Heart left ventricle (tissue), 16 donors: ENCODE results near the gene LOXL4. TPM values are rescaled to one million over a fixed set of nuclear protein-coding genes. Genes with fewer than 3 reads are reported as not detected.
"Not testable (repeated sequence)": the region's sequence is repeated elsewhere in the genome, so short reads cannot be mapped to it uniquely, and the experiment has no call there.

ENCODE experiments used
- ATAC-seq, 4 donors: fragments of 200-7000 bp; cut with Tn5 transposase; one replicate each; pipeline ENCODE4 v1.9.1; 2020 to 2022; ENCODE audit warnings: moderate library complexity in 4 of 4, mild to moderate bottlenecking in 3 of 4, moderate number of reproducible peaks in 1 of 4
- DNase-seq, 5 donors: peaks; one replicate each; pipeline ENCODE4 v3.0.0-alpha.2; 2020
- H3K27ac ChIP-seq, 12 donors: fragments of 200-600 bp; sonication (generic) in 4 of 12; one replicate each; pipeline versions ENCODE4 v1.5.0 to v1.8.0; 2016 to 2022; ENCODE audit warnings: mild to moderate bottlenecking in 2 of 12
- H3K27me3 ChIP-seq, 9 donors: fragments of 200-600 bp; sonication (generic) in 2 of 9; one replicate each; pipeline versions ENCODE4 v1.5.1 to v1.8.0; 2016 to 2022; ENCODE audit warnings: mild to moderate bottlenecking in 3 of 9
- H3K36me3 ChIP-seq, 9 donors: fragments of 200-600 bp; sonication (generic) in 2 of 9; one replicate each; pipeline versions ENCODE4 v1.5.0 to v1.8.0; 2018 to 2022; ENCODE audit warnings: mild to moderate bottlenecking in 2 of 9
- H3K4me1 ChIP-seq, 12 donors: fragments of 200-600 bp; sonication (generic) in 4 of 12; one replicate each; pipeline versions ENCODE4 v1.5.0 to v1.8.0; 2016 to 2022; ENCODE audit warnings: mild to moderate bottlenecking in 3 of 12
- H3K4me3 ChIP-seq, 12 donors: fragments of 200-600 bp; sonication (generic) in 4 of 12; one replicate each; pipeline versions ENCODE4 v1.5.0 to v1.8.0; 2017 to 2022; ENCODE audit warnings: mild to moderate bottlenecking in 9 of 12, moderate library complexity in 4 of 12
- H3K9me3 ChIP-seq, 12 donors: fragments of 200-600 bp; sonication (generic) in 4 of 12; one replicate each; pipeline versions ENCODE4 v1.5.0 to v1.8.0; 2016 to 2022; ENCODE audit warnings: mild to moderate bottlenecking in 1 of 12
- POLR2A ChIP-seq, 2 donors: fragments of 450-650 bp; IDR thresholded peaks; one replicate each; pipeline ENCODE4 v1.6.1; 2017; ENCODE audit warnings: antibody characterized with exemption in 2 of 2, mild to moderate bottlenecking in 2 of 2, moderate library complexity in 2 of 2
- WGBS, 4 donors: extraction: QIAGEN DNeasy Blood & Tissue Kit in 2 of 4; methylation state at CpG; one replicate each; pipeline versions ENCODE4 v1.1.5 to v1.1.7; 2013 to 2018; 5-methylcytosine and 5-hydroxymethylcytosine counted together
- intact Hi-C, 10 donors: fragments of 100-400 bp; cut with DNase I; formaldehyde crosslinking; loops; one replicate each; pipeline versions ENCODE4 v1.11.1 to v1.14.2; 2022
- polyA plus RNA-seq, 2 donors: library from polyadenylated mRNA; stranded (reverse); fragments of 200-250 nt; gene quantifications; one replicate each; pipeline ENCODE4 v1.2.3, GENCODE V29; 2013
- total RNA-seq, 9 donors: library from RNA; depleted of rRNA in 2 of 9; stranded (reverse); fragments of >200 nt in 2 of 9; fragmentation: NEBNext Ultra II Directional in 3 of 9; extraction: Animal tissue kit (Norgen Biotek cat#: 25700) in 3 of 9; gene quantifications; one replicate each; pipeline versions ENCODE4 v1.1.0 to v1.2.4, GENCODE V29; 2016 to 2023
- TF ChIP-seq, protein P1 (sequence below), 12 donors: fragments of 200-600 bp; sonication (generic) in 4 of 12; IDR thresholded peaks; one replicate each; pipeline versions ENCODE4 v1.5.0 to v1.8.0; 2018 to 2022; ENCODE audit warnings: antibody characterized with exemption in 12 of 12, mild to moderate bottlenecking in 5 of 12
- donor health status: ischemic (EF 13 %, LVEDD 7.1; RV severe dilation, severe dysfunction).
- donor health status: healthy with polysubstance abuse.
- donor health status: DM: no; HTN: yes; CAD: no.
- donor health status: DM: no; HTN: no; CAD: no.
- donor health status: ischemic (EF 25% LVEDD 6.9; RV normal size, moderate dysfunction).
- donor health status: ischemic (EF 25% LVEDD 5.7; RV mildly dilated, moderate dysfunction).
- donor health status: healthy.
- donor health status: DM: yes; HTN: yes; CAD: no.
- donor health status: ischemic (EF 35%, LVEDD 5.7; RV mildly dilated, moderate dysfunction).
- donor health status: nonischemic (EF 11% LVEDD 7.7; RV severe dilation, severe dysfunction).
- donor health status: DM: yes; HTN: yes; CAD: no.
- donor health status: PGD.
- donor health status: ischemic (EF 29% LVEDD 5.4; RV normal size, mild dysfunction).
- donor health status: nonischemic (EF 23%, LVEDD 6.1; RV moderate dilation, normal function).

LOXL4 gene
- total and polyA plus RNA-seq, 11 donors, result 0.88 to 68.8 (median 1.7) TPM

DNA sequence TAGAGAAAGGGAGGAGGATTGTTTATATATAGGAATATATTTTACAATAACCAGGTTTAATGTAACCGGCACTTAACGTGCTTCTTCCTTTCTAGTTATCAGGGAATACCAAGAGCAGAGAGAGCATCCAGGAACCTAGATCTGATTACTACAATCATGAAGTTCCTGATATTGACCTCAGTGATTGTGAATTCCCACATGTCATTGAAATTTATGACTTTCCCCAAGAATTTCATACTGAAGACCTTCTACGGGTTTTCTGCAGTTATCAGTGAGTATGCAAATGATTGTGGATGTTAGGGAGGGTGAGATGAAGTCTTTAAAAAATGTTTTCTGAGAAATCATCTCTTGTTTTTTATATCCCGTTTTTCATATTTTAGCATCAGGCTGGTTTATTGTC, 36.6 kb downstream of the LOXL4 start:
- Histone ChIP-seq H3K4me3 (no peak overlapping the region), H3K27me3 (no peaks in the 10 kb centered on the region), H3K27ac (no peak overlapping the region), H3K9me3 (peaks cover 0 to 11% (median 3%) of the 10 kb centered on the region in 12 donors), H3K36me3 (peaks cover 0 to 46% (median 31%) of the 10 kb centered on the region in 9 donors), H3K4me1 (no peaks in the 10 kb centered on the region)
- ATAC-seq, result no peak
- intact Hi-C loops, result no loop called here
- no peak for DNase-seq
- TF ChIP-seq, protein P1, sequence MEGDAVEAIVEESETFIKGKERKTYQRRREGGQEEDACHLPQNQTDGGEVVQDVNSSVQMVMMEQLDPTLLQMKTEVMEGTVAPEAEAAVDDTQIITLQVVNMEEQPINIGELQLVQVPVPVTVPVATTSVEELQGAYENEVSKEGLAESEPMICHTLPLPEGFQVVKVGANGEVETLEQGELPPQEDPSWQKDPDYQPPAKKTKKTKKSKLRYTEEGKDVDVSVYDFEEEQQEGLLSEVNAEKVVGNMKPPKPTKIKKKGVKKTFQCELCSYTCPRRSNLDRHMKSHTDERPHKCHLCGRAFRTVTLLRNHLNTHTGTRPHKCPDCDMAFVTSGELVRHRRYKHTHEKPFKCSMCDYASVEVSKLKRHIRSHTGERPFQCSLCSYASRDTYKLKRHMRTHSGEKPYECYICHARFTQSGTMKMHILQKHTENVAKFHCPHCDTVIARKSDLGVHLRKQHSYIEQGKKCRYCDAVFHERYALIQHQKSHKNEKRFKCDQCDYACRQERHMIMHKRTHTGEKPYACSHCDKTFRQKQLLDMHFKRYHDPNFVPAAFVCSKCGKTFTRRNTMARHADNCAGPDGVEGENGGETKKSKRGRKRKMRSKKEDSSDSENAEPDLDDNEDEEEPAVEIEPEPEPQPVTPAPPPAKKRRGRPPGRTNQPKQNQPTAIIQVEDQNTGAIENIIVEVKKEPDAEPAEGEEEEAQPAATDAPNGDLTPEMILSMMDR (IDR thresholded peaks at IDR 0.05), result no peak
- no peak for TF ChIP-seq POLR2A (IDR thresholded peaks at IDR 0.05)
- WGBS, 4 donors, result 96 to 99% (median 98%) methylated on average over 4 of the region's 4 CpGs

DNA sequence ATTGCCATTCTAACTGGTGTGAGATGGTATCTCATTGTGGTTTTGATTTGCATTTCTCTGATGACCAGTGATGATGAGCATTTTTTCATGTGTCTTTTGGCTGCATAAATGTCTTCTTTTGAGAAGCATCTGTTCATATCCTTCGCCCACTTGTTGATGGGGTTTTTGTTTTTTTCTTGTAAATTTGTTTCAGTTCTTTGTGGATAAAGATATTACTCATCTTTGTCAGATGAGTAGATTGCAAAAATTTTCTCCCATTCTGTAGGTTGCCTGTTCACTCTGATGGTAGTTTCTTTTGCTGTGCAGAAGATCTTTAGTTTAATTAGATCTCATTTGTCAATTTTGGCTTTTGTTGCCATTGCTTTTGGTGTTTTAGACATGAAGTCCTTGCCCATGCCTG, 39.7 kb downstream of the LOXL4 start:
- H3K27me3 ChIP-seq, H3K4me3 ChIP-seq, H3K27ac ChIP-seq, DNase-seq, intact Hi-C loops, ATAC-seq: not testable (repeated sequence)
- H3K36me3 ChIP-seq, result peaks cover 0 to 16% (median 7%) of the 10 kb centered on the region in 9 donors
- peaks cover 0 to 17% (median 6%) of the 10 kb centered on the region in 12 donors for H3K9me3 ChIP-seq
- peaks cover 0 to 21% (median 9%) of the 10 kb centered on the region in 12 donors for H3K4me1 ChIP-seq
- WGBS, 4 donors, result 91 to 100% (median 97%) methylated on average over 1 of the region's 1 CpG

DNA sequence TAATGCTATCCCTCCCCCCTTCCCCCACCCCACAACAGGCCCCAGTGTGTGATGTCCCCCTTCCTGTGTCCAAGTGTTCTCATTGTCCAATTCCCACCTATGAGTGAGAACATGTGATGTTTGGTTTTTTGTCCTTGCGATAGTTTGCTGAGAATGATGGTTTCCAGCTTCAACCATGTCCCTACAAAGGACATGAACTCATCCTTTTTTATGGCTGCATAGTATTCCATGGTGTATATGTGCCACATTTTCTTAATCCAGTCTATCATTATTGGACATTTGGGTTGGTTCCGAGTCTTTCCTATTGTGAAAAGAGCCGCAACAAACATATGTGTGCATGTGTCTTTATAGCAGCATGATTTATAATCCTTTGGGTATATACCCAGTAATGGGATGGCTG, 40.3 kb downstream of the LOXL4 start:
- H3K27ac ChIP-seq, DNase-seq, ATAC-seq, H3K4me3 ChIP-seq, H3K27me3 ChIP-seq, intact Hi-C loops: not testable (repeated sequence)
- peaks cover 0 to 13% (median 4%) of the 10 kb centered on the region in 9 donors for H3K36me3 ChIP-seq
- H3K9me3 ChIP-seq, result peaks cover 0 to 17% (median 6%) of the 10 kb centered on the region in 12 donors
- peaks cover 0 to 21% (median 9%) of the 10 kb centered on the region in 12 donors for H3K4me1 ChIP-seq
- WGBS, 4 donors, result 93 to 100% (median 100%) methylated on average over 2 to 3 of the region's 3 CpGs

DNA sequence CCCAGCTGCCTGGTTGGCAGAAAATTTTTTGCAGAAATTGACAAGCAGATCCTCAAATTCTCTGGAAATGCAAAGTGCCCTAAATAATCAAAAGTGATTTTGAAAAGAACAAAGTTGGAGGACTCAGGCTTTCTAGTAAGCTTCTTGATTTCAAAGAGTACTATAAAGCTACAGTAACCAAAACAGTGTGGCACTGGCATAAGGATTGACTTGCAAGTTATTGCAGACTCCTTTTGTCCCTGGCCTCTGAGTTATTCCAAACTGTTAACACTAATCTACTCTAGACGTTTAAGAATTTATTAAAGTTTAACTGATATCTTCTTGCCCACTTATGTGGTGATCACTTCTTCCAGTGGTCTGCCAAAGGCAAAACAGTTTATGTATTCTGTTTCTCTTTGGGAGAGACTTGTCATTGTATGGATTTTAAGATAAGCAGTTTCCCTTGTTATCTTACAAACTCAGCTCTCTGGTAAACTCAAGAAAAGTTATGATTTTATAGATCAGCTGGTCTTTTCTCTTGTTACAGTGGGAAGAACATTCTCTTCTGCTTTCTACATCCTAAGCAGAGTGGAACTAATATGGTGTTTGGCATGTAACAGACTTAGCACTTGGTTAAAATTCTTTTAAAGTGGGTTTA, 41.4 kb downstream of the LOXL4 start:
- ATAC-seq (no peak), DNase-seq (no peak)
- Histone ChIP-seq H3K9me3 (peaks cover 0 to 17% (median 6%) of the 10 kb centered on the region in 12 donors), H3K36me3 (peaks cover 0 to 6% (median 0%) of the 10 kb centered on the region in 9 donors), H3K27ac (no peak overlapping the region), H3K4me1 (peaks cover 0 to 21% (median 9%) of the 10 kb centered on the region in 12 donors), H3K27me3 (no peaks in the 10 kb centered on the region), H3K4me3 (no peak overlapping the region)
- no peak for TF ChIP-seq POLR2A (IDR thresholded peaks at IDR 0.05)
- TF ChIP-seq, protein P1 (IDR thresholded peaks at IDR 0.05), result no peak
- intact Hi-C loops, result no loop called here
- WGBS, 4 donors, result 73 to 86% (median 82%) methylated on average over 1 of the region's 1 CpG

DNA sequence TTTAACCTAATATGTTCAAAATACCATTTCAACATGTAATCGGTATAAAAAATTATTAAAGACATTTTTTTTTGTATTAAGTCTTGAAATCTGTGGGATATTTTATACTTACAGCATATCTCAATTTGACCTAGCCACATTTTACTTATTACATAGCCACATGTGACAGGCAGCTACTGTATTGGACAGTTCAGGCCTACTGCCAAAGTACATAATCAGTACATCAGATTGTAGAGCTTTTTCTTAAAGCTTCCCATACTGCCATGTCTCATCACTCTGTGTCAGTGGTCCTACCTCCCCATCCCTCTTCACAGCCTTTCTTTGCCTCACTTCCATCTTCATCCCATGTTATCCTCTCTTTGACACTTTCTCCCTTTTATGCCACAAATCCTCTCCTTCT, 43.0 kb downstream of the LOXL4 start:
- 89 to 95% (median 94%) methylated on average over 1 of the region's 1 CpG for WGBS, 4 donors
- TF ChIP-seq, protein P1 (IDR thresholded peaks at IDR 0.05), result no peak
- no peak for TF ChIP-seq POLR2A (IDR thresholded peaks at IDR 0.05)
- H3K27me3 ChIP-seq, result no peaks in the 10 kb centered on the region
- H3K27ac ChIP-seq, result no peak overlapping the region
- ATAC-seq, result no peak
- peaks cover 0 to 21% (median 9%) of the 10 kb centered on the region in 12 donors for H3K4me1 ChIP-seq
- no peak for DNase-seq
- H3K9me3 ChIP-seq, result peaks cover 0 to 20% (median 6%) of the 10 kb centered on the region in 12 donors
- H3K4me3 ChIP-seq, result no peak overlapping the region
- no peaks in the 10 kb centered on the region for H3K36me3 ChIP-seq
- intact Hi-C loops, result no loop called here
